IMR-90 (cell line): Measurements from ENCODE around the gene TEC.
"Not testable (repeated sequence)": the region's sequence is repeated elsewhere in the genome, so short reads cannot be mapped to it uniquely, and the experiment has no call there.

Experiments
- CEBPB ChIP-seq: IDR thresholded peaks from 2 replicates; pipeline ENCODE4 v1.6.1; 2012; ENCODE audit warnings: low read depth, low read length, improper control_type of control experiment
- CTCF ChIP-seq: conservative IDR thresholded peaks from 2 replicates; pipeline ENCODE4 v1.5.1; 2012; ENCODE audit warnings: mild to moderate bottlenecking, low read depth, low read length, improper control_type of control experiment
- ELK1 ChIP-seq: fragments of 150-350 bp; IDR thresholded peaks from 2 replicates; pipeline ENCODE4 v1.6.1; 2016; ENCODE audit warnings: low read depth, mild to moderate bottlenecking, low read length, moderate library complexity, borderline replicate concordance
- FOS ChIP-seq: fragments of 150-350 bp; IDR thresholded peaks from 2 replicates; pipeline ENCODE4 v1.6.1; 2016; ENCODE audit warnings: low read depth, low read length
- MAZ ChIP-seq: IDR thresholded peaks from 2 replicates; pipeline ENCODE4 v1.6.1; 2012; ENCODE audit warnings: low read depth, mild to moderate bottlenecking, low read length, improper control_type of control experiment, moderate library complexity, borderline replicate concordance
- MXI1 ChIP-seq: IDR thresholded peaks from 2 replicates; pipeline ENCODE4 v1.6.1; 2012; ENCODE audit warnings: low read depth, mild to moderate bottlenecking, low read length, moderate library complexity, borderline replicate concordance
- POLR2A ChIP-seq: IDR thresholded peaks from 2 replicates; pipeline ENCODE4 v1.6.1; 2012; ENCODE audit warnings: mild to moderate bottlenecking, low read depth, low read length
- RAD21 ChIP-seq: IDR thresholded peaks from 2 replicates; pipeline ENCODE4 v1.6.1; 2012; ENCODE audit warnings: low read length, improper control_type of control experiment
- SMC3 ChIP-seq: fragments of 150-350 bp; IDR thresholded peaks from 2 replicates; pipeline ENCODE4 v1.6.1; 2016; ENCODE audit warnings: low read depth, mild to moderate bottlenecking, antibody characterized with exemption, low read length, moderate library complexity
- USF2 ChIP-seq: fragments of 150-350 bp; IDR thresholded peaks from 2 replicates; pipeline ENCODE4 v1.6.1; 2017; ENCODE audit warnings: mild to moderate bottlenecking, antibody characterized with exemption, low read length, low read depth

GRCh38 chr4:48292218-48292790, 22.7 kb upstream of the TEC start:
- not testable (repeated sequence) for TF ChIP-seq CTCF, SMC3, MXI1, FOS, POLR2A, RAD21, ELK1, CEBPB, USF2, MAZ
